ENCODE data around the gene SH2D7.

The SH2D7 gene

GRCh38 chr15:78065284-78065872 is 27.0 kb upstream of the SH2D7 start:
- no peak overlapping the region for H3K4me3 ChIP-seq (ENCODE audit: control insufficient read depth, low read depth, low read length)

GRCh38 chr15:78065973-78066946 is 26.1 kb upstream of the SH2D7 start:
- no peak for DNase-seq (ENCODE audit: low read depth)
- H3K4me3 ChIP-seq (ENCODE audit: control insufficient read depth, low read depth, low read length) = no peak overlapping the region

More at GRCh38 chr15:78065284-78065872, 27.0 kb upstream of the SH2D7 start:
- DNase-seq (ENCODE audit: low read depth) = peak; percentile 99
- TF ChIP-seq, protein P1, sequence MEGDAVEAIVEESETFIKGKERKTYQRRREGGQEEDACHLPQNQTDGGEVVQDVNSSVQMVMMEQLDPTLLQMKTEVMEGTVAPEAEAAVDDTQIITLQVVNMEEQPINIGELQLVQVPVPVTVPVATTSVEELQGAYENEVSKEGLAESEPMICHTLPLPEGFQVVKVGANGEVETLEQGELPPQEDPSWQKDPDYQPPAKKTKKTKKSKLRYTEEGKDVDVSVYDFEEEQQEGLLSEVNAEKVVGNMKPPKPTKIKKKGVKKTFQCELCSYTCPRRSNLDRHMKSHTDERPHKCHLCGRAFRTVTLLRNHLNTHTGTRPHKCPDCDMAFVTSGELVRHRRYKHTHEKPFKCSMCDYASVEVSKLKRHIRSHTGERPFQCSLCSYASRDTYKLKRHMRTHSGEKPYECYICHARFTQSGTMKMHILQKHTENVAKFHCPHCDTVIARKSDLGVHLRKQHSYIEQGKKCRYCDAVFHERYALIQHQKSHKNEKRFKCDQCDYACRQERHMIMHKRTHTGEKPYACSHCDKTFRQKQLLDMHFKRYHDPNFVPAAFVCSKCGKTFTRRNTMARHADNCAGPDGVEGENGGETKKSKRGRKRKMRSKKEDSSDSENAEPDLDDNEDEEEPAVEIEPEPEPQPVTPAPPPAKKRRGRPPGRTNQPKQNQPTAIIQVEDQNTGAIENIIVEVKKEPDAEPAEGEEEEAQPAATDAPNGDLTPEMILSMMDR (conservative IDR thresholded peaks at IDR 0.05; ENCODE audit: control insufficient read depth, insufficient read depth, low read depth, low read length) = no peak

GRCh38 chr15:78067328-78068228 is 24.8 kb upstream of the SH2D7 start:
- H3K4me3 ChIP-seq (ENCODE audit: control insufficient read depth, low read depth, low read length) = no peak overlapping the region
- TF ChIP-seq, protein P1 (conservative IDR thresholded peaks at IDR 0.05; ENCODE audit: control insufficient read depth, insufficient read depth, low read depth, low read length) = no peak
- no peak for DNase-seq (ENCODE audit: low read depth)

More at GRCh38 chr15:78065973-78066946, 26.1 kb upstream of the SH2D7 start:
- TF ChIP-seq, protein P1 (conservative IDR thresholded peaks at IDR 0.05; ENCODE audit: control insufficient read depth, insufficient read depth, low read depth, low read length) = no peak

DNA sequence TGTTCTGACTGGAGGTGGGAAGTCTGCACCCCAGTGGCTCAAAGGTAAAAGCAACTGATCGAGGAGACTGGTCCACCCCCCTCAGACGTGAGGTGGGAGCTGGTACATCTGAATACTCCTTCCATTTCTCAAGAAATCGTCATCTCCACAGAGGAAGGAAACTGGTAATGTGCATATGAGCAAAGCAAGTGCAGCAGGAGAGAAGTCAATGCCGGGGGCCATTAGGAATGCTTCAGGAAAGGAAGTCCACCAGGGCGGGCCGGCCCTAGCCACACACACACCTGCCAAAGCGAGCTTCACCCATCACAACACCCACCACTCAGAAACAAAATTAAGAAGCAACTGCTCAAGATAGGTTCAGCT is 23.3 kb upstream of the SH2D7 start:
- H3K4me3 ChIP-seq (ENCODE audit: control insufficient read depth, low read depth, low read length) = no peak overlapping the region
- TF ChIP-seq, protein P1 (conservative IDR thresholded peaks at IDR 0.05; ENCODE audit: control insufficient read depth, insufficient read depth, low read depth, low read length) = no peak
- DNase-seq (ENCODE audit: low read depth) = no peak

- no peak overlapping the region for H3K4me3 ChIP-seq (ENCODE audit: control insufficient read depth, low read depth, low read length)
- DNase-seq (ENCODE audit: low read depth) = no peak
- TF ChIP-seq, protein P1 (conservative IDR thresholded peaks at IDR 0.05; ENCODE audit: control insufficient read depth, insufficient read depth, low read depth, low read length) = no peak
These were observed 22.8 kb upstream of the SH2D7 start for GRCh38 chr15:78069462-78070029.
